CD4-positive, alpha-beta T cell treated with Interleukin-21 for 1 hour (primary cell): Measurements from ENCODE around the gene DHRS3.
A peak's percentile ranks its signal among the peaks of the same experiment; 100 is the strongest.

ENCODE experiments used
- DNase-seq: peaks from one replicate; pipeline ENCODE4 v3.0.0-alpha.2; 2020

Gene DHRS3

GRCh38 chr1:12596007-12596821 lies 21.8 kb downstream of the DHRS3 start:
- peak; percentile 10 for DNase-seq

- DNase-seq, result no peak
Observed at GRCh38 chr1:12595757-12596006, 22.3 kb downstream of the DHRS3 start.

GRCh38 chr1:12594966-12595756 lies 22.8 kb downstream of the DHRS3 start:
- DNase-seq, result no peak

DNA sequence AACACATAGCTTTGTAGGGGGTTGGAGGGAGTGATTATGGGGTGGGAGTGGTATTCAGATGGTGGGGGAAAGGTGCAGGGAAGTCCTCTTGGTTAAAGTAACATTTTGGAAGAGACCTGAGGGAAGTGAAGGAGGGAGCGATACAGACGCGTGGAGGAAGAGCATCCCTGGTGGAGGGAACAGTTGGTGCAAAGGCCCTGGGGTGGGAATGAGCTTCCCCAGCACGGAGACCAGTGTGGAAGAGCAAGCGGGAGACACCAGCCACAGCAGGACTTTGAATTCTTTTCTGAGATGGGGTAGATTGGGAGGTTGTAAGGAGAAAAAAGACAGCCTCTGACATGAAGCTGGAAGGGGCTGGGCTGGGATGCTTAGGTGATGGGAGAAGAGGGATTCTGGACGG lies 23.5 kb downstream of the DHRS3 start:
- no peak for DNase-seq

GRCh38 chr1:12593621-12594066 lies 24.4 kb downstream of the DHRS3 start:
- no peak for DNase-seq

- DNase-seq, result no peak
Observed at GRCh38 chr1:12592496-12592895, 25.5 kb downstream of the DHRS3 start.

GRCh38 chr1:12591267-12591938 lies 26.6 kb downstream of the DHRS3 start:
- DNase-seq, result no peak

DNA sequence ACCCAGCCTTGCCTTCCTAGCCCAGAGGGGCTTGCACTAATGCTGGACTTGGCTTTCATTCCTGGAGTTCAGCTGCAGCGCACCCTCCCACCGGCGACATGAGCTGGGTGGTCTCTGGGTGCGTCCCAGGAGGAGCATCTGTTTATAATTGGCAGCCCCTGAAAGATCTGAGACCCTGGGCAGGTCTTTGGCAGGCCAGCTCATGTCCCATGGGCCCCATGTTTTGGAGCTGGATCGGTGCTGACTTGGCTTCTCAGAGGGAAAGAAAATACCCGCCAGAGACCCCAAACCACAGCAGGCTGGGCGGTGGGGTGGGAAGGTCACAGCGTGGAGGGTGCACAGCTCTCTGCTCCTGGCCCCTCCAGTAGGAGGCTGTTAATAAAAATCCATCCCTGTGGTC lies 29.3 kb downstream of the DHRS3 start:
- DNase-seq, result no peak

DNA sequence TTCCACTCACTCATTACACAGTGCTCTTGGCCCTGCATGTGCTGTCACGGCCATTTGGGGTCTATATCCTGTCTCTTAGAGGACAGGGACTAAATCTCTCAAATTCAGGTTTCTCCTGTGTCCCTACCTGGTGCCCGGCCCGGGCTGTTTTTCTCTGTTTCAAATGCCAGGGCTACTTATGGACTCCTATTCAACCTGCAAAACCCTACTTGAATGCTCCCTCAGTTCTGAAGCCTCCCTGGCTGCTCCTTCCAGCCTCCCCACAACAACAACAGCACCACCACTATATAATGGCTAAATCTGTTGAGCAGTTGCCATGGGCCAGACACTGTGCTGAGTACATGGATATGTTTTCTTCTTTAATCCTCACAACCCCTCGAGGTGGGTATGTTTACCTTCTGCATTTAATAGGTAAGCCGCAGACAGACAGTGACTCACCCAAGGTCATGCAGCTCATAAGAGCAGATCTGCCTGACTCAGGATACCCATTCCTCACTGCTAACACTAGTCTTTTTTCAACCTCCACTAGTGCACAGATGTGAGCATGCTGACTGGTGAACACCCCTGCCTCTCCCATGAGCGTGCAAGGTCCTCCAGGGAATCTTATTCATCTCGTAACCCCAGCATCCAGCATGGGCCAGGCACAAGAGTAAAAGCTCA lies 29.9 kb downstream of the DHRS3 start:
- DNase-seq, result no peak

- no peak for DNase-seq
Observed at GRCh38 chr1:12585951-12586942, 31.8 kb downstream of the DHRS3 start.

- no peak for DNase-seq
Observed at GRCh38 chr1:12585536-12585935, 32.5 kb downstream of the DHRS3 start.

GRCh38 chr1:12584900-12585525 lies 33.0 kb downstream of the DHRS3 start:
- DNase-seq, result no peak

- no peak for DNase-seq
Observed at GRCh38 chr1:12583484-12583883, 34.5 kb downstream of the DHRS3 start.

GRCh38 chr1:12582649-12583048 lies 35.4 kb downstream of the DHRS3 start:
- DNase-seq, result no peak

DNA sequence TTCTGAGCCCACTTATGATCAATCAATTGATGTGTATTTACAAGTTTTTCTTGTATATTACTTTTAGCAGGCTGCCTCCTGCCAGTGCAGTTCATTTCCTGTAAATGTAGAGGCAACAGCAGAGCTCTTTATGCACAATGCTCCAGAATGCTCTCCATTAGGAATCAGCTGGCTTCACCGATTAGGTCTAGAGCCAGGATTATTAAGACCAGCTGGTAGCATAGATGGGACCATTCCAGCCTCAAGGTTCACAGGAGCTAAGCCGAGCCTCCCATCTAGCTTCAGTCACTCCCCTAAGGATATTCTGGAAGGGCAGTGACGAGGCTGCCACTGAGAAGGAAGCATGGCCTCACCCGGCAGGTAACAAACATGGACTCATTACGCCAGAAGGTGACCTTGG lies 36.8 kb downstream of the DHRS3 start:
- DNase-seq, result no peak

DNA sequence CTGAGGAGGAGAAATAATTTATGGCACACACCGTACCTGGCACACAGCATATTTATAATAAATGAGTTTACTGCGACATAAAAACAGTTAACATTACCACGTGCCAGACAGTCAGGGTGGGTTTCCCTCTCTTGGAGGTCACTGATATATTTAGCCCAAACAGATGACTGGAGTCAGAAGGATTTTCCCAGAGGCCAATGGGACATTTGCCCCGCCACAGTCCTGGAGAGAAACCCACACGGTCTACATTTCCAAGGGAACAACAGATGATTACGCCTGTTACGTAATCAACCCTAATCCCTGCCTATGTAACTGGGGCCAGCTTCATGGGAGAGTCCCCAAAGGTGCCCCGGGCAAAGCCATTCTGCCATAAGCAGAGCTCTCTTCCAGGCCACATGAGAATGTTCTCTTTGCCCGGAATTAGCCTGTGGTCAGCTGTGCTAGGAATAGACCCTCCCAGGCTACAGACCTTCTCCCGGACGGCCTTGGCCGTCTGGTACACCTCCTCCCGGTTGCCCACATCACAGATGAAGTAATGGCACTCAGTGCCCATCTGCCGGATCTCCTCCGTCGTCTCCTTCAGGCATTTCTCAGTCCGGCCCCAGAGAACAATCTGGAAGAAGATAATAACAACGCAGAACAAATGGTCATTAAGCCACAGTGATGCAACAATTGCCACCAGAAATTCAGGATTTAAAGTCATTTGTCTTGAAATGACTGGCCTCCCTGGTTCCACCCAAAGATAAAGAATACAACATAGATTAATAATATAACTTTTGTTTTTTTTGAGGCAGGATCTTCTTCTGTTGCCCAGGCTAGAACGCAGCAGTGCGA lies 37.7 kb downstream of the DHRS3 start:
- no peak for DNase-seq

- DNase-seq, result no peak
Observed at GRCh38 chr1:12578860-12579422, 39.1 kb downstream of the DHRS3 start.

GRCh38 chr1:12577020-12577419 lies 41.0 kb downstream of the DHRS3 start:
- DNase-seq, result no peak

DNA sequence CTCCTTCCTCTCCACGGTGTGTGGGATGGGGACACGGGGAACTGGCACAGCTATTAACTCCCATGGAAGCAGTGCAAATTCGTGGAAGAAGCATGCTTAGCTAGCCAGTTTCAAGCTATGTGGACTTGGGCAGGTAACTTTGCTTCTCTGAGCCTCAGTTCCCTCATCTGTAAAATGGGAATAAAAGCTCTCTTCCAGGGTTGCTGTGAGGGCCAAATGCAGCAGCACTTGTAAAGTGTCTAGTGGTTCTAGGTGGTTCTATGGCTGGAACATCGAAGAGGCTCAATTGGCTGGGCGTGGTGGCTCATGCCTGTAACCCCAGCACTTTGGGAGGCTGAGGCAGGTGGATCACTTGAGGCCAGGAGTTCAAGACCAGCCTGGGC lies 43.3 kb downstream of the DHRS3 start:
- no peak for DNase-seq
